ENCODE data around the gene WWC2. TPM values are rescaled to one million over a fixed set of nuclear protein-coding genes. Genes with fewer than 3 reads are reported as not detected.

Gene WWC2
- total RNA-seq, 1 experiment from 2014 or later, result 126 TPM

DNA sequence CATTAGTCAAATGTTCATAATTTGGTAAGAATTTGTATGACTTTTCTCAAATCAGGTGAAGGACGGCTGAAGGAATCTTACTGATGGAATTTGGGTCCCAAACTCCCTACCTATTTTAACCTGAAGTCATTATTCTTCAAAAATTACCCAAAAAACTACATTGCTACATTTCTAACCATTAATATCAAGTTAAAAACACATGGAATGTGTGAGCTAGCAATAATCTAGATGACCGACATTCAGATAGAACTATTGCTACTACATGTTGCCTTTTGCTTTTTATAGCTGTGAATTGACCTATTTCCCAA, 25.3 kb upstream of the WWC2 start (continued):
- TF ChIP-seq, protein P1, sequence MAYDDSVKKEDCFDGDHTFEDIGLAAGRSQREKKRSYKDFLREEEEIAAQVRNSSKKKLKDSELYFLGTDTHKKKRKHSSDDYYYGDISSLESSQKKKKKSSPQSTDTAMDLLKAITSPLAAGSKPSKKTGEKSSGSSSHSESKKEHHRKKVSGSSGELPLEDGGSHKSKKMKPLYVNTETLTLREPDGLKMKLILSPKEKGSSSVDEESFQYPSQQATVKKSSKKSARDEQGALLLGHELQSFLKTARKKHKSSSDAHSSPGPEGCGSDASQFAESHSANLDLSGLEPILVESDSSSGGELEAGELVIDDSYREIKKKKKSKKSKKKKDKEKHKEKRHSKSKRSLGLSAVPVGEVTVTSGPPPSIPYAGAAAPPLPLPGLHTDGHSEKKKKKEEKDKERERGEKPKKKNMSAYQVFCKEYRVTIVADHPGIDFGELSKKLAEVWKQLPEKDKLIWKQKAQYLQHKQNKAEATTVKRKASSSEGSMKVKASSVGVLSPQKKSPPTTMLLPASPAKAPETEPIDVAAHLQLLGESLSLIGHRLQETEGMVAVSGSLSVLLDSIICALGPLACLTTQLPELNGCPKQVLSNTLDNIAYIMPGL (CRISPR knock-in tag; IDR thresholded peaks at IDR 0.05), result no peak
- TF ChIP-seq ATF3 (CRISPR knock-in tag; conservative IDR thresholded peaks at IDR 0.05) (no peak), ELF4 (CRISPR knock-in tag; IDR thresholded peaks at IDR 0.05; ENCODE audit: low read depth) (no peak), ZMAT4 (CRISPR knock-in tag; IDR thresholded peaks at IDR 0.05) (no peak), FOXK1 (CRISPR knock-in tag; IDR thresholded peaks at IDR 0.05) (no peak), SOX15 (CRISPR knock-in tag; IDR thresholded peaks at IDR 0.05) (no peak), ZBTB43 (CRISPR knock-in tag; IDR thresholded peaks at IDR 0.05) (no peak)
- TF ChIP-seq, protein P2, sequence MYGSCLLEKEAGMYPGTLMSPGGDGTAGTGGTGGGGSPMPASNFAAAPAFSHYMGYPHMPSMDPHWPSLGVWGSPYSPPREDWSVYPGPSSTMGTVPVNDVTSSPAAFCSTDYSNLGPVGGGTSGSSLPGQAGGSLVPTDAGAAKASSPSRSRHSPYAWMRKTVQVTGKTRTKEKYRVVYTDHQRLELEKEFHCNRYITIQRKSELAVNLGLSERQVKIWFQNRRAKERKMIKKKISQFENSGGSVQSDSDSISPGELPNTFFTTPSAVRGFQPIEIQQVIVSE (CRISPR knock-in tag; IDR thresholded peaks at IDR 0.05; ENCODE audit: borderline replicate concordance), result no peak

DNA sequence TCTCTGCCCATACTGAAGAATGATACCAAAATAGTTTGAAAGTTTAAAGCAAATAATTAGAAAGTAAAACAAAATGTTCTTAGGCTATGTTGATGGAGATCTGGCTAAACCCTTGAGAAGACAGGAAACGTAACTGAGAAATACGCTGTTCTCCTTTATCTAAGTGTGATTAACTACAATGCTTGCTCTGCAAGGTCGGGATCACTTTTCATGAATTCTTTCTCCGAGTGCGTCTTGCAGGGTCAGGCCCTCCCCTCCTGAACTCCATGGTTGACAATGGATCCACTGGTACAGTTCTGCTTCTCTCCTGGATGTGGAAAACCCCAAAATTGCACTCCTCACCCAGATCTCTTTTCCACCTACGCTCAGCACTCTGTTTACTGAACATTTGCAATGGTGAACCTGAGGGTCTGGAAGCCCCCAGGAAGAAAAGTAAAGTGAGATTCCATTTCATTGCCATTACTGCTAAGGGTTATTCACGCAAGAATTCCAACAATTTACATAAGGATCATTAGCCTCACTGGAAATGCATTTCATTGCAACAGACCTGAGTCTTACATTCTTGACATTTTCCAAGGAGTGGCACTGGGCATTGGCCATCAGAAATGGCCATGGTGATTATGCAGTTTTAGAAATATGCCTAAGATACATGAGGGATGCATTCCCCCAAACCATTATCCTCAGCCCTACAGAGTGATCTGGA, 24.6 kb upstream of the WWC2 start:
- peaks cover 17% of the 10 kb centered on the region for H3K36me3 Mint-ChIP-seq
- TF ChIP-seq TEAD1 (CRISPR knock-in tag; IDR thresholded peaks at IDR 0.05), result peak; percentile 30; the same call in 1 of the 2 replicates
- TF ChIP-seq EMX1 (CRISPR knock-in tag; IDR thresholded peaks at IDR 0.05), result no peak
- no peak for TF ChIP-seq NR1H2 (CRISPR knock-in tag; IDR thresholded peaks at IDR 0.05)
- 0 out of 2 replicates have a peak, but pooled peaks have one; percentile 56 for TF ChIP-seq TEAD4 (CRISPR knock-in tag; IDR thresholded peaks at IDR 0.05)
- no peak for TF ChIP-seq NR3C1 (CRISPR knock-in tag; conservative IDR thresholded peaks at IDR 0.05; ENCODE audit: low read depth)
- TF ChIP-seq ZNF138 (CRISPR knock-in tag; conservative IDR thresholded peaks at IDR 0.05), result no peak
- TF ChIP-seq, protein P3, sequence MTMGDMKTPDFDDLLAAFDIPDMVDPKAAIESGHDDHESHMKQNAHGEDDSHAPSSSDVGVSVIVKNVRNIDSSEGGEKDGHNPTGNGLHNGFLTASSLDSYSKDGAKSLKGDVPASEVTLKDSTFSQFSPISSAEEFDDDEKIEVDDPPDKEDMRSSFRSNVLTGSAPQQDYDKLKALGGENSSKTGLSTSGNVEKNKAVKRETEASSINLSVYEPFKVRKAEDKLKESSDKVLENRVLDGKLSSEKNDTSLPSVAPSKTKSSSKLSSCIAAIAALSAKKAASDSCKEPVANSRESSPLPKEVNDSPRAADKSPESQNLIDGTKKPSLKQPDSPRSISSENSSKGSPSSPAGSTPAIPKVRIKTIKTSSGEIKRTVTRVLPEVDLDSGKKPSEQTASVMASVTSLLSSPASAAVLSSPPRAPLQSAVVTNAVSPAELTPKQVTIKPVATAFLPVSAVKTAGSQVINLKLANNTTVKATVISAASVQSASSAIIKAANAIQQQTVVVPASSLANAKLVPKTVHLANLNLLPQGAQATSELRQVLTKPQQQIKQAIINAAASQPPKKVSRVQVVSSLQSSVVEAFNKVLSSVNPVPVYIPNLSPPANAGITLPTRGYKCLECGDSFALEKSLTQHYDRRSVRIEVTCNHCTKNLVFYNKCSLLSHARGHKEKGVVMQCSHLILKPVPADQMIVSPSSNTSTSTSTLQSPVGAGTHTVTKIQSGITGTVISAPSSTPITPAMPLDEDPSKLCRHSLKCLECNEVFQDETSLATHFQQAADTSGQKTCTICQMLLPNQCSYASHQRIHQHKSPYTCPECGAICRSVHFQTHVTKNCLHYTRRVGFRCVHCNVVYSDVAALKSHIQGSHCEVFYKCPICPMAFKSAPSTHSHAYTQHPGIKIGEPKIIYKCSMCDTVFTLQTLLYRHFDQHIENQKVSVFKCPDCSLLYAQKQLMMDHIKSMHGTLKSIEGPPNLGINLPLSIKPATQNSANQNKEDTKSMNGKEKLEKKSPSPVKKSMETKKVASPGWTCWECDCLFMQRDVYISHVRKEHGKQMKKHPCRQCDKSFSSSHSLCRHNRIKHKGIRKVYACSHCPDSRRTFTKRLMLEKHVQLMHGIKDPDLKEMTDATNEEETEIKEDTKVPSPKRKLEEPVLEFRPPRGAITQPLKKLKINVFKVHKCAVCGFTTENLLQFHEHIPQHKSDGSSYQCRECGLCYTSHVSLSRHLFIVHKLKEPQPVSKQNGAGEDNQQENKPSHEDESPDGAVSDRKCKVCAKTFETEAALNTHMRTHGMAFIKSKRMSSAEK (CRISPR knock-in tag; IDR thresholded peaks at IDR 0.05; ENCODE audit: borderline replicate concordance), result no peak
- peaks cover 32% of the 10 kb centered on the region for H3K4me1 Mint-ChIP-seq
- POLR2A ChIA-PET, result interaction anchor here (0.5 to 1.4 kb wide), 3 partner anchors 11 to 188 kb away, joined by 3 to 5 read pairs (median 4); no protein-coding TSS in a partner anchor
- H3K4me3 Mint-ChIP-seq, result peak overlapping the region; percentile 31
- ATAC-seq (peak; percentile 37), DNase-seq (ENCODE audit: low spot score) (no peak)
- peaks cover 28% of the 10 kb centered on the region for H3K9me3 Mint-ChIP-seq
- no peaks in the 10 kb centered on the region for H3K27me3 Mint-ChIP-seq (ENCODE audit: low read depth)
- peak overlapping the region; percentile 81 for H3K27ac Mint-ChIP-seq
- CTCF ChIA-PET, result interaction anchor here (0.5 to 5.3 kb wide), 15 partner anchors 10 to 935 kb away, joined by 3 to 73 read pairs (median 5); partner anchors contain the start of gene WWC2
